CD4-positive, alpha-beta T cell treated with Interleukin-21 for 1 hour (primary cell): ENCODE data around the gene TSR2.

ENCODE experiments used
- DNase-seq: peaks from one replicate; pipeline ENCODE4 v3.0.0-alpha.2; 2020

The TSR2 gene, protein sequence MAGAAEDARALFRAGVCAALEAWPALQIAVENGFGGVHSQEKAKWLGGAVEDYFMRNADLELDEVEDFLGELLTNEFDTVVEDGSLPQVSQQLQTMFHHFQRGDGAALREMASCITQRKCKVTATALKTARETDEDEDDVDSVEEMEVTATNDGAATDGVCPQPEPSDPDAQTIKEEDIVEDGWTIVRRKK

DNA sequence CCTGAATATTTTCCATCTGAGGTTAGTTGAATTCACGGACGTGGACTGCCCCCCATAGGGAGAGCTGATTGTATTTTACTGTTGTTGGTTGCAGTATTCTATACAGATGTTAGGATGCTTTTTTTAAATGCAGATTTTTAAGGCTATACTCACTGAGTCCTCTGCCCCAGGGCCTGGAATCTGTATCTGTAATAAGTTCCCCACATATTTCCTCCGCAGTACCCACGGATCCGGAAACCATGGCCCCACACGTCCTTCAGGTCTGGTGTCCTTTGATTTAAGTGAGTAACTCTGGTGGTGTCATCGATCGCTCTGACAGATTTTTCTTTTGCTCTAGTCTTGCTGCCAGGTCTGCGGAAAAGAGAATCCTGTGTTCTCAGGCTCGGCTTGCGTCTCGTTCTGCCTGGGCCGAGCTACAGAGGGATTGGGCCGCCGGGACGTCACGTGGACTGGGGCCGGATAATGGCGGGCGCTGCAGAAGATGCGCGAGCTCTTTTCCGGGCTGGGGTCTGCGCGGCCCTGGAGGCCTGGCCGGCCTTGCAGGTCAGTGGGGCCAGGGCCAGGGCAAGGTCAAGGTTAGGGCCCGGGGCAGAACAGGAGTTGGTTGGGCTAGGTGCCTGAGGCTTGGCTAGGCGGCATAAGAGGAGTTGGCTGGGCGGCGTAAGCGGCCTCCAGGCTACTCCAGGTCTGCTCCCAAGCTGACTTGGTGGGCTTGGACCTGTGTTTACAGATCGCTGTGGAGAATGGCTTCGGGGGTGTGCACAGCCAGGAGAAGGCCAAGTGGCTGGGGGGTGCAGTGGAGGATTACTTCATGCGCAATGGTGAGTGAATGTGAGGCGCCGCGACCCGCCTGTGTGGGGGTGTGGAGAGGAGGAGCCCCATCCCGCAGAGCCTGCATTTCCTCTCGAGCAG, at the start of gene TSR2:
Gene TSR2, plus strand, starts transcription at position 445 of the 912 bp plus-strand sequence. Its CDS starts 18 bp downstream, at position 463.
- DNase-seq, result peak; percentile 85

DNA sequence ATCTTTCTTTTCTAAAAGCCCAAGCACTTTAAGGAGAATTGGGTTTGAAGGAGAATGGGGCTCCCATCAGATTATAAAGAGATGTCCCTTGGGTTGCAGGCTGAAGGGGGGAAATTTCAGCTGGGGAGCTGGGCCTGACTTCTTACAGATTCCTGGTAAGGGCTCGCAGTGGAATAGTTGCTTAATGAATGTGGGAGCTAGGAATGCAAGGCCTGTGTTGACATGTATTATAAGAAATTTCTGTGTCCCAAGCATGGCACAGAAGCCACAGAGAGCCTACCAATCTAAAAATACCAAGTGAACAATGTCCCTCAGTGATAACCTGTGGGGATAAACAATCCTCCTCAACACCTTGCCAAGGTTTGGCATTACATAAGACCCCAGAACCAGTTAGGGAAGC, 43.1 kb upstream of the TSR2 start:
- DNase-seq, result no peak

DNA sequence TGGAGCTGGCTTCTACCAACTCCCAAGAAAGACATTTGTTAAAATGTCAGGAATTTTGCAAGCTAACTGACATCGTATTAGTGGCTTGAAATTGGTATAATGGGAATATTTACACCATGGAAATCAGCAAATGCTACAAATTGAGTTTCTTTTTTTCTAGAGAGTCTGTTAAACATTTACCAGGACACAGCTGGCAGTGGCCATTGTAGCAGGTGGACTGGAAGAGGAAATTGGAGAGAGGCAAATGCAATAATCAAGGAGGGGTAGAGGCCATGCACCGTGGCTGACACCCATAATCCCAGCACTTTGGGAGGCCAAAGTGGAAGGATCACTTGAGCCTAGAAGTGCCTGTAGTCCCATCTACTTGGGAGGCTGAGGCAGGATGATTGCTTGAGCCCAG, 32.9 kb upstream of the TSR2 start:
- DNase-seq, result no peak

DNA sequence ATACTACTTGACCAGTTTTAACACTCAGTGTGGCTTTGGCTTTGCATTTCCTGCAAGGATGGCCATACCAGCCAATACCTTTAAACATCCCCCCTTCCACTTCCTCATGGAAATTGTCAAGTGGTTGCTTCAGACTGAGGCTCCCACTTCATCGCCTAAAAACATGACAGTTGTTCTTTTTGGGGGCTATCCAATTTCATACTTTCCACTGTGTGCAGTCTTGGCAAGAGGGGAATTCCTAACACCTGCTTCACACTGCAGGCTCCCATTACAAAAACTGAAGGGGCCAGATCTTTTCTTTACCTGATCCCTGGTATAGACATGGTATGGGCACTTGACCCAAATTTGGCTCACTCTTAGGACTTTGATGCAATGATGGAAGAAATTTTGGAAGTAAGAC, 28.5 kb upstream of the TSR2 start:
- DNase-seq, result no peak

DNA sequence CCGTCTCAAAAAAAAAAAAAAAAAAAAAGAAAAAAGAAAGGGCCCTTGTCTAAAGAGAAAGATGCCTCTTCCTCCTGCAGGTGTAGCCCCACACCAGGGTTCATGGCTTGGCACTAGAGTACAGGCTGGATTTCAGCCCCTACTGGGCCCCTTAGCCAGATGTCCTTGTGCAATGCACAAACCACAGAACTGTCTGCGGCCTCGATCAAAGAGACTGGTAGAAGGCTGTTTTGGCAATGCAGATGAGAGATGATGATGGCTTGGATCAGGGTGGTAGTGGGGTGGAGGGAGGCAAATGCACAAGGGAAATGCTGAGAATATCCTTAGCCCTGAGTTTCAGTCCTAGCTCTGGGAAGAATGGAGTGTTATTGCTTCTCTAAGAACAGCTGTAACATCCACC, 26.5 kb upstream of the TSR2 start:
- no peak for DNase-seq

DNA sequence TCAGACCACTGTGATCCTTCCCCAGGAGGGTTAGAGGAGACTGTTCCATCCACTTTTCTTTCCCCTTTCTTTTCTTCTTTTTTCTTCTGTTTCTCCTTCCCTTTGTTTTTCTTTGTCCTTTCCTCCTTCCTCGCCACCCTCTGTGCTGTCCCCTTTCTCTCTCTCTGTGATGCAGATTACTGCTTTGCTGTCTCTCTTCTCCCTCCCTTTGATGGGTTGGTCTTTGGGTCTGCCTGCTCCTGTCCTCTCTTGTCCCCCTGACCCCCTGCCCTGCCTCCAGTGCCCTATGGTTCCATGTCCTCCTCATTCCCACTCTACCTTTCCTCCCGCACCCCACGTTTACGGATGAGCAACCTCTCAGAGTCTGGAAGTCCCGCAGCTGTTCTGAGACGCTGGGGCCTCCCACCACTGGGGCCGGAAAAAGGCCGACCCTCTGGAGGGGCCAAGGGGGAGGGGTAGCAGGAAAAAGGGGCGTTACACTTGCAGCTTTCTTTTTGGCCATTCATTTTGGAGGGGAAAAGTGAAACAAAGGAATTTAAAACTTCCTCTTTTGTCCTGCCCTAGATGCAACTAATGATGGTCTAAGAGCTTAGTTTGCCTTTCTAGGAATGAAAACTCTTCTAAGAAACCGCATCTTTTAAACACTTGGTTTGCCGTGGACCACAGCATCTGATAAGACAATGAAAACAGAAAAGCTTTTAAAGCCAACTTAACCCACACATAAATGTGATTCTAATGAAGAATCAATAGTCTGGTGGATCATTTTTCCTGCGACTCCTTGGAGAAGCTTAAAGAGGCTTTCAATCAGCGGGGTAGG, 24.5 kb upstream of the TSR2 start:
- no peak for DNase-seq

DNA sequence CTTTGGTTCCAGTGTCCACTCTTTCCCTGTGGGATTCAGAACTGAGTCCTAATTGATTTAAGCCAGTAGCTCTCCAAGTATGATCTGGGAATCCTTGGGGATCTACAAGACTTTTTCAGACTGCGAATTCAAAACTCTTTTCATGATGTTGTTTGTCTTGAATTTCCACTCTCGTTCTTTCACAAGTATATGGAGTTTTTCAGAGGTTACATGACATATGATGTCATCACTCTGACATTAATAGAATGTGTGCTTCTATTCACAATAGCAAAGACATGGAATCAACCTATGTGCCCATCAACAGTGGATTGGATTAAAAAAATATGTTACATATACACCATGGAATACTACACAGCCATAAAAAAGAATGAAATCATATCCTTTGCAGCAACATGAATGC, 23.2 kb upstream of the TSR2 start:
- no peak for DNase-seq

DNA sequence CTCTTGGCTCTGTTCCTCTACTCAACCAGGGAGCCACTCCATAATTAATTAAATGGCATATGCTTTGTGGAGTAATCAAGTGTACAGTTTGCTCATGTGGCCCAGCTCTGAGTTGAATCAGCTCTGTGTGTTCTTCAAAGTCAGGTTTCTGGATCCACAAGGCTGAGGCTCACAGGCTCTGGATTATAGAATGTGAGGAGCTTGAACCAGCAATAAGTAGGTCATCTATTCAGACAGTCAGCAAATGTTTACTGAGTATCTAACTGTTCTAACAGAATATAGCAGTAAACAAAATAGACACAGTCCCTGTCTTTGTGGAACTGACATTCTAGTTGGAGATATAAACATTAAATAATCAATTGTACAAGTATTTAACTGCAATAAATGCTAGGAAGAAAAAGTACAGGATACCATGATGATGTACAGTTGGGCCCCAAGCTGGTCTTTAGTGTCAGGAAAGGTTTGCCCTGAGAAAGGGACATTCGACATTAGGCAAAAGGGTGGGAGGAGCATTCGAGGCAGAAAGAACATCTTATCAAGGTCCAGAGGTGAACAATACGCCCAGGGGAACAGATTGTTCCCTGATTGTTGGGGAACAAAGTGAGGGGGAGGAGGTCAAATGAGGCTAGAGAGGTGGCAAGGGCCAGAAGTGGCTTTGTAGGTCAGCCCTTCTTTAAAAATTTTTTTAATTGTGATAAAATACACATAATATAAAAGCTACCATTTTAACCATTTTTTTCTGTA, 20.5 kb upstream of the TSR2 start:
- DNase-seq, result no peak

DNA sequence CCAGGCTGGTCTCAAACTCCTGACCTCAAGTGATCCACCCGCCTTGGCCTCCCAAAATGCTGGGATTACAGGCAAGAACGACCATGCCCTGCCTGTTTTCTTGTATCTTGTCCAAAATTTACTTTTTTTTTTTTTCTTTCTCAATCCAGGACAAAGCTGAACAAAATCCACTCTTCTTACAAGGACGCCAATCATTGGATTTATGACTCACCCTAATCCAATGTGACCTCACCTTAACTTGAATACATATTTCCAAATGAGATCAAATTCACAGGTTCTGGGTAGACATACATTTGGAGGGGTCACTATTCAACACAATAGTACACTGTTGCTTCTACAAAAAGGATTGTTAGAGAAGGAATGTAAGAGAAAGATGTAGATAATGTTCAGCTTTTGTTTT, 18.0 kb upstream of the TSR2 start:
- no peak for DNase-seq

DNA sequence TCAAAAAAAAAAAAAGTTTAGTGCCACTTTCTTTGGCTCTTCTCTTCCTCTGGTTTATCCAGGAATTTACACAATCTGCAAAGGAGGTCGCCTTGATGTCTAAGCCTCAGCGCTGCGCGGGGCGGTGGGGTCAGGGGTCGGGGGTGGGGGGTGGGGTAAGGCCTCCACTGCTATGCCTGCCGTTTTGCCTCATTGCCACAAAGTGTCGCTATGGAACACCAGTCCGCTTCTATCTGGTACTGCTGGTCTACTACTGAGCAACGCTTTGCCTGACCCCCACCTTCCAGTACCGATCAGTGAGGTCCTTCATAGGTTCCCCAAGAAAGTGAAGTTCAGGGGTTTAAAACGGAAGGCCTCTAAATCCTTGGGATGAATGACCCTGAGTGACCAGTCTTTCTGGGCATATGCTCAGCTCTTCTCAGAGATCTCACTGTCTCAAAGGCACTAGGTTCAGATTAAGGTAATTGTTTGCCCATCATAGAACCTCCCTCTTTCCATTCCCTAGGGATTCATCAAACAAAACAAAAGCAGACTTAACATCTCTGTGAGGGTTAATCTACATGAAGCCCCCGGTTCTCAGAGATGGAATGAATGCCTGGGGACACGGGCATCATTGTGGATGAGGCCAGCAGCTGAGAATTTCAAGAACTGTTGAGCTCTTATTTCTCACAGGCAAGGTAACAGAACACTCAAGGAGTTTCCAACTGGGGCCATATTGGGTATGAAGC, 16.9 kb upstream of the TSR2 start:
- peak; percentile 7 for DNase-seq

DNA sequence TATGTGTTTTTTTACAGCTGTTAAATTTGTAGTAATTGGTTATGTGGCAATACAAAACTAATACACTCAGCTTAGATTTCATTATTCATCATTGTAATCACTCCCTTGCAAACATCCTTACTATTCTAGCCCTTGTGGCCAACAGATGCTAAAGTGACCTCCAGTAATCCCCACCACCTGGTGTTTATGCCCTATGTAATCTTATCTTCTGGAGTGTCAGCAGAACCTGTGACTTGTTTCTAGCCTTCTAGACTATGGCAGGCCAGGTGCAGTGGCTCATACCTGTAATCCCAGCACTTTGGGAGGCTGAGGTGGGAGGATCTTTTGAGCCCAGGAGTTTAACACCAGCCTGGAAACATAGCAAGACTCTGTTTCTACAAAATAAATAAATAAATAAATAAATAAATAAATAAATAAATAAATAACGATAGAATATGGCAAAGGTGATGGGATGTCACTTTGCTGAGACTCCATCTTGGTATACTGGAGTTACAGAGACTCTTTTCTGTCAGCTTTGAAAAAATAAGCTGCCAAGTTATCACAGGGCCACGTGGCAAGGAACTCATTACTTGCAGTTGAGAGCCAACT, 12.3 kb upstream of the TSR2 start:
- DNase-seq, result no peak

DNA sequence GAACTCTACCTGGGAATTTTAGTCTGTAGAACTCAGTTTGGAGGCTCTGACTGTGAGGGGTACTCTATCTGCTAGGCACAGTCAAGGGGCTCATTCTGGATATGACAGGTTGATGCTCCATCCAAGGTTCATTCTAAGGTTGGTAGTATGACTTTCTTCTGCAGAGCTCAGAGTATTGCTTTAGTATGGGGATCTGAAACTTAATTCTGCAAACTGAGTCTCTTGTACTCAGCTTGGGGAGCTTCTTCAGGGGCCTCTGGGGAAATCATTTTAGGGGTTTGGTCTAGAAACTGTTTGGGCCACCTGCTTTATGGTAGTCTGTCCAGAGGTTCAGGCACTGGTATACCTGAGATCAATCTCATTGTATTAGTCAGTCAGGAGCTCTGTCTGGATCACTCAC, 9.7 kb upstream of the TSR2 start:
- DNase-seq, result no peak

DNA sequence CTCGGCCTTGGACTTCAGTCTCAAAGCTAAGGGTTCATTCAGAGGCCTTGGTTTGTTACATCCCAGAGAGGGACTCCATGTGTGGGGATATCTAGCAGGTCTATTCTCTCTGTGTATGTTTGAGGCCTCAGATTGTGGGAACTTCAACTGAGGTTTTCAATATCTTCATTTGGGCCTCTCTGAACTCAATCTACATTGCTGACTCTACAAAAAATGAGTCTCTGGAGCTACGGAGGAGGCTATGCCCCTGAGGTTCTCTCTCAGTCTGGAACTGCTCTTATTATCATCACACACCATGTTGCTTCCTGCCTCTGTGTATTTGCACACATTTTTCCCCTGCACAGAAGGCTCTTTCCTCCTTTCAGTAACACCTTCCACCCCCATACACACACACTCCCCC, 5.1 kb upstream of the TSR2 start:
- no peak for DNase-seq

DNA sequence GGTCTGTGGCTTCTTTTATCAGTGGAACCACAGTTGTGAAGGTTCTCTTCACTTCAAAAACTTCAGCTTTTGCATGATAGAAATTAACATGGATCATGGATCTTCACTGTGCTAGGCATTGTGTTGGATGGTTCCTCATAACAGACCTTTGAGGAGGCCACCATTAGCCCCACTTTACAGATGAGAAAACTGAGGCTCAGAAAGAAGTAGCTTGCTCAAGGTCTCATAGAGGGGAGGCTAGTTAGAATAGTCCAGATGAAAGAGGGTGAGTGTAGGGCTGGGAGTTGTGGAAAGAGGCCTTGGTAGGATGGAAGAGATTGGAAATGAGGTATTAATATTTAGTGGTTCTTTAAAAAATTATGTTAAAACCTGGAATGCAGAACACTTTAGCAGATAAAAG, 2.6 kb downstream of the TSR2 start:
- DNase-seq, result no peak

DNA sequence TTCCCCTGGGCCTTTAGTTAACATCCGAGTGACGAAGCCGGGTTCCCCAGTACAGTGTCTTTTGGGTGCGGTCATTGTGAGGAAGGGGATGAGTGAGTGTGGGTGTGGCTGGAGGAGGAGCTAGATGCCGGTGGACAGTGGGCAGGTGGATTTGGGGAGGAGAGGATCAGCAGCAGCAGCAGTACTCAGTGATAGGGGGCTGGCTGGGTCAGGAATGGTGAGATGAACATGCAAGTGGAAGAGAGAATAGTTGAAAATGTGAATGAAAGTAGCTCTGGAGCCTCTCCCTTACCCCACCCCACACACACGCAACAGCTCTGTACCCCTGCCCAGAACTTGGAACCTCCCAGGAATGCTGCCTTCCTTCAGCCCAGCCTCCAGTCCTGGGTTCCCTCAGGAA, 4.5 kb downstream of the TSR2 start:
- no peak for DNase-seq

DNA sequence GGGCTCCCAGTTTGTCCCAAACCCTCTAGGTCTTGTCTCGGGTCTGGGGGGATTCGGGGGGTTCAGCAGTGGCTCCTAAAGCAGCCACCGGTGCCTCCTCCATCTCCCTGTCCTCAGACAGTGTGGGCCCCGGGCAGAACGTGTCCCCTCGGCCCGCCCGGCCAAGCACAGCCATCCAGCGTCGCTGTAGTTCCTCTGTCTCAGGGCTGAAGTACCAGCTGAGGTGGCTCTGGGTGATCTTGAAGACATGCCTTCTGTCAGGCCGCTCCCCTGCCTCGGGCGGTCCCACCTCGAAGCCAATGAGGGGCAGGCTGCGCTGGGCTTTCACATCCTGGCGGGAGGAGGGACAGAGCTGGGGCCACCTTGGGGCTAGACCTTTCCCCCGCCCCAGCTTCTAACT, 5.9 kb downstream of the TSR2 start:
- DNase-seq, result no peak

DNA sequence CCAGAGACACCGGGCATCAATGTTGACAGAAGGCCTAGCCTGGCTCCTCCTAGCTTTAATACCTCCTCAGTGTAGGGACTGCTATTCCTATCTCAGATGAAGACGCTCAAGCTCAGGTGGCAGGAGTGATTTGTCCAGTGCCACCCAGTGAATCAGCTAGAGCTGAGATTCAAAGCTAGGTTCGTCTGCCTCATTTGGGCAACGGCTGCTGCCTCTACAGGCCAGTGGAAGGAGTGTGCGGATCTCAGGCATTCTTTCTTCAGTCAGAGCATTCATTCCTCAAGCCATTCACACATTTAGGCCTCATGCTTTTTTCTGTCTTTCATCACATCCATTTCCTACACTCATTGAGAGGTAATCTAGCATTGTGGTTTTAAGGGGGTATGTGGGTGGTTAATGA, 7.3 kb downstream of the TSR2 start:
- DNase-seq, result no peak

DNA sequence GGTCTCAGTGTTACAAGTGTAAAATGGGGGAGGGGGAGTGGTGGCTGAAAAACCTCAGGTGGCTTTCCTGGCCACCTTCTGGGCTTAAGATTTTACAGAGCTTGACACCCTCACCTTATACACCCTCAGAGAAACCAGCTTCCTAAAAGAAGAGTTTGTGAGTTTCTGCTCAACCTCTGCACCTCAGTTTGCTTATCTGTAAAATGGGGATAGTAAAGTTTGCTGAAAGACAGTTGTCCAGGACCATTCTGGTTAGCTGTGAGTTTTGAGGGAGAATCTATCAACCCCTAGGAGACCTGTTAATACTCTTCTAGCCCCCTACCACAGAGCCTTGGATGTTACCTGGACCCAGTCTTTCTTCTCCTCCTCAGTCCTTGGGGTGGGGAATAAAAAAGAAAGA, 9.7 kb downstream of the TSR2 start:
- DNase-seq, result no peak

DNA sequence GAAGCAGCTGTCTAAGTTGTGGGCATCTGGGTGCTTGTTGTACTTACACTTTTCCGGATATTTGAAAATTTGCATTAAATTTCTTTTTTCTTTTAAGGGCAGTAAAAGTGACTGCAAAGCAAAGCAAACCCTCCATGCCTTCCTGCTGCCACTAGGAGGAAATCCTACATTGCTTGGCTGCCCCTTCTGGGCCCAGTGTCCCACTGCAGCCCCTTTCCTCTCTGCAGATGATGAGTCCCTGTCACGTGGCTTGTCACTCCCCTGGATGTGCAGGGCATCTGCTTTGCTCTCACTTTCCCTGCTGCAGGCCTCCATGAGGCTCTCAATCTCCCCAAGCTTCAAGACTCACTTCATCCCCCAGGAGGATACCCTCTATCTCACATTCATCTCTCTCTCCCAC, 12.7 kb downstream of the TSR2 start:
- DNase-seq, result no peak

DNA sequence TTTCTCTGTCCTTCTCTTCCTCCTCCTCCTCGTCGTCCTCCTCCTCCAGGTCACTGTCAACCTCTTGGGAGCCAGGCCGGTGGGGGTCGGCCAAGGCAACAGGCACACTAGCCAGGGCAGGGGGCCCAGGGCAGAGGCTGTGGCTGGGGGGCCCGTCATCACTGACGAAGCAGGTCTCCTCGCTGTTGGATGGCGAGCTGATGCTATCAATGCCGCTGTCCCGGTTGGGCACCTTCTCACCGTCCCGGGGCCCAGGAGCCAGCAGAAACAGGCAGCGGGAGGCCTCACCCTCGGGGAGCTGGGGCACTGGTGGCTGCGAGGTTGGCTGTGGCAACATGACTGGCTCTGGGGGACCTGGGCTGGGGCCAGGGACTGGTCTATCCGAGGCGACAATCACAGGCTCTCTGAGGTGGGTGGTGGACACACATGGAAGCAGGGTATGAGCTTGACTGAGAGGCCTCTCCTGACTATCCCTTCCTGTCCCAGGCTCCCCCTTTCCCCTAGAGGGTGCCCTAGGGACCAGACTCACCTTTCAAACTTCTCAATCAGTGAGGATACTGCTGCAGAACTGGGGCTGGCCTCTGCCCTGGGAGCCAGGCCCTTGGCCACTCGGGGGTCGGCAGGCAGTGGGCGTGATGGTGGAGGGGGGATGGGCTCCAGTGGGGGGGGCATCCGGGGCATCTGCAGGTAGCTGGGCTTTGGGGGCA, 30.0 kb downstream of the TSR2 start:
- DNase-seq, result no peak
